Cardiac muscle cell (in vitro differentiated cells and primary cell): ENCODE measurements around the gene MCOLN2. TPM values are rescaled to one million over a fixed set of nuclear protein-coding genes. Genes with fewer than 3 reads are reported as not detected.

Experiments used
- DNase-seq, 2 donors: peaks; one replicate each; pipeline versions ENCODE4 v3.0.0 to v3.0.0-alpha.2; 2010 to 2017; ENCODE audit warnings: low read depth in 1 of 2, low spot score in 1 of 2
- H3K27ac ChIP-seq: fragments of 200-600 bp; sonication (generic); 2 replicates; pipeline ENCODE4 v1.5.1; 2016
- H3K27me3 ChIP-seq: fragments of 200-600 bp; sonication (generic); 2 replicates; pipeline ENCODE4 v1.6.0; 2016; ENCODE audit warnings: control low read depth
- H3K36me3 ChIP-seq: fragments of 200-600 bp; sonication (generic); 2 replicates; pipeline ENCODE4 v1.5.1; 2016; ENCODE audit warnings: control low read depth
- H3K4me1 ChIP-seq: fragments of 200-600 bp; sonication (generic); 2 replicates; pipeline ENCODE4 v1.8.1; 2017; ENCODE audit warnings: low read depth, mild to moderate bottlenecking, mixed run types
- H3K4me3 ChIP-seq: fragments of 200-600 bp; sonication (generic); 2 replicates; pipeline ENCODE4 v1.5.1; 2016; ENCODE audit warnings: mild to moderate bottlenecking
- H3K9me3 ChIP-seq: fragments of 200-600 bp; sonication (generic); 2 replicates; pipeline ENCODE4 v1.5.1; 2017; ENCODE audit warnings: low read depth, mild to moderate bottlenecking, control low read depth
- polyA plus RNA-seq: library from polyadenylated mRNA; unstranded; fragments of >200 nt; fragmentation: Nextera tagmentation; extraction: Ambion mirVana; gene quantifications from 2 replicates; pipeline ENCODE4 v1.2.1, GENCODE V29; 2016
- total RNA-seq: library from RNA; depleted of rRNA; stranded (reverse); fragments of >200 nt; gene quantifications from 2 replicates; pipeline ENCODE4 v1.2.3, GENCODE V29; 2016
- TF ChIP-seq, protein P1 (sequence below): IDR thresholded peaks from 2 replicates; pipeline ENCODE4 v1.5.1; 2012; ENCODE audit warnings: low read depth, mild to moderate bottlenecking, low read length

The MCOLN2 gene
- total and polyA plus RNA-seq, 2 experiments from 2014 or later = not detected

- Histone ChIP-seq H3K36me3 (no peaks in the 10 kb centered on the region), H3K4me3 (no peak overlapping the region), H3K27ac (no peak overlapping the region), H3K4me1 (peaks cover 11% of the 10 kb centered on the region), H3K9me3 (no peaks in the 10 kb centered on the region), H3K27me3 (no peaks in the 10 kb centered on the region)
- TF ChIP-seq, protein P1, sequence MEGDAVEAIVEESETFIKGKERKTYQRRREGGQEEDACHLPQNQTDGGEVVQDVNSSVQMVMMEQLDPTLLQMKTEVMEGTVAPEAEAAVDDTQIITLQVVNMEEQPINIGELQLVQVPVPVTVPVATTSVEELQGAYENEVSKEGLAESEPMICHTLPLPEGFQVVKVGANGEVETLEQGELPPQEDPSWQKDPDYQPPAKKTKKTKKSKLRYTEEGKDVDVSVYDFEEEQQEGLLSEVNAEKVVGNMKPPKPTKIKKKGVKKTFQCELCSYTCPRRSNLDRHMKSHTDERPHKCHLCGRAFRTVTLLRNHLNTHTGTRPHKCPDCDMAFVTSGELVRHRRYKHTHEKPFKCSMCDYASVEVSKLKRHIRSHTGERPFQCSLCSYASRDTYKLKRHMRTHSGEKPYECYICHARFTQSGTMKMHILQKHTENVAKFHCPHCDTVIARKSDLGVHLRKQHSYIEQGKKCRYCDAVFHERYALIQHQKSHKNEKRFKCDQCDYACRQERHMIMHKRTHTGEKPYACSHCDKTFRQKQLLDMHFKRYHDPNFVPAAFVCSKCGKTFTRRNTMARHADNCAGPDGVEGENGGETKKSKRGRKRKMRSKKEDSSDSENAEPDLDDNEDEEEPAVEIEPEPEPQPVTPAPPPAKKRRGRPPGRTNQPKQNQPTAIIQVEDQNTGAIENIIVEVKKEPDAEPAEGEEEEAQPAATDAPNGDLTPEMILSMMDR = no peak
- no peak for DNase-seq
Observed at GRCh38 chr1:84930329-84930728, 66.6 kb downstream of the MCOLN2 start.

- H3K27me3 ChIP-seq = no peaks in the 10 kb centered on the region
- no peaks in the 10 kb centered on the region for H3K9me3 ChIP-seq
- TF ChIP-seq, protein P1 = no peak
- peaks cover 11% of the 10 kb centered on the region for H3K4me1 ChIP-seq
- no peak for DNase-seq
- H3K36me3 ChIP-seq = no peaks in the 10 kb centered on the region
- H3K27ac ChIP-seq = no peak overlapping the region
- no peak overlapping the region for H3K4me3 ChIP-seq
Observed at GRCh38 chr1:84929581-84929980, 67.3 kb downstream of the MCOLN2 start.

- Histone ChIP-seq H3K4me1 (peaks cover 11% of the 10 kb centered on the region), H3K27me3 (no peaks in the 10 kb centered on the region), H3K36me3 (no peaks in the 10 kb centered on the region), H3K27ac (no peak overlapping the region), H3K4me3 (no peak overlapping the region), H3K9me3 (no peaks in the 10 kb centered on the region)
- TF ChIP-seq, protein P1 = no peak
- DNase-seq = peak in 1 of 2 donors; percentile 59
Observed at GRCh38 chr1:84928979-84929378, 67.9 kb downstream of the MCOLN2 start.

GRCh38 chr1:84923317-84923716 lies 73.6 kb downstream of the MCOLN2 start:
- H3K36me3 ChIP-seq = no peaks in the 10 kb centered on the region
- TF ChIP-seq, protein P1 = no peak
- H3K27me3 ChIP-seq = no peaks in the 10 kb centered on the region
- H3K4me3 ChIP-seq = no peak overlapping the region
- H3K9me3 ChIP-seq = no peaks in the 10 kb centered on the region
- H3K4me1 ChIP-seq = peaks cover 1% of the 10 kb centered on the region
- no peak overlapping the region for H3K27ac ChIP-seq
- DNase-seq = no peak

GRCh38 chr1:84920159-84920558 lies 76.8 kb downstream of the MCOLN2 start:
- Histone ChIP-seq H3K27me3 (no peaks in the 10 kb centered on the region), H3K4me1 (no peaks in the 10 kb centered on the region), H3K27ac (no peak overlapping the region), H3K4me3 (no peak overlapping the region), H3K36me3 (no peaks in the 10 kb centered on the region), H3K9me3 (no peaks in the 10 kb centered on the region)
- TF ChIP-seq, protein P1 = no peak
- no peak for DNase-seq
